ENCODE measurements around the gene MCTP2. TPM values are rescaled to one million over a fixed set of nuclear protein-coding genes. Genes with fewer than 3 reads are reported as not detected.

Gene MCTP2
- total and polyA plus RNA-seq, 2 experiments from 2014 or later = 8.1 to 23.3 TPM

GRCh38 chr15:94432279-94432678 lies 200.9 kb downstream of the MCTP2 start:
- no peak overlapping the region for H3K27ac ChIP-seq
- no peaks in the 10 kb centered on the region for H3K9me3 ChIP-seq (ENCODE audit: low read depth)
- no peak overlapping the region for H3K4me3 ChIP-seq
- no peak overlapping the region for H3K4me2 ChIP-seq
- no peaks in the 10 kb centered on the region for H3K9me2 ChIP-seq (replicated peaks; ENCODE audit: insufficient read depth)
- H3K79me2 ChIP-seq = no peaks in the 10 kb centered on the region
- 78% methylated on average over 1 of the region's 1 CpG for WGBS (ENCODE audit: low lambda C conversion rate, missing lambda C conversion rate)
- no peak for TF ChIP-seq EZH2 (IDR thresholded peaks at IDR 0.05; ENCODE audit: borderline replicate concordance)
- no peak for TF ChIP-seq CTCF (IDR thresholded peaks at IDR 0.05; ENCODE audit: poor library complexity)
- TF ChIP-seq EZH2phosphoT487 (IDR thresholded peaks at IDR 0.05; ENCODE audit: low read depth, severe bottlenecking, unreplicated experiment) = no peak
- no peaks in the 10 kb centered on the region for H3K4me1 ChIP-seq (ENCODE audit: insufficient read depth)
- H3K27me3 ChIP-seq = no peaks in the 10 kb centered on the region
- H3K36me3 ChIP-seq (replicated peaks; ENCODE audit: insufficient read depth, low read depth) = no peaks in the 10 kb centered on the region
- no peak for DNase-seq (ENCODE audit: low spot score)
- H4K20me1 ChIP-seq (ENCODE audit: insufficient read depth, poor library complexity, severe bottlenecking) = no peaks in the 10 kb centered on the region
- no peak overlapping the region for H2AFZ ChIP-seq

- H3K4me2 ChIP-seq = no peak overlapping the region
- no peak for TF ChIP-seq CTCF (IDR thresholded peaks at IDR 0.05; ENCODE audit: poor library complexity)
- TF ChIP-seq EZH2 (IDR thresholded peaks at IDR 0.05; ENCODE audit: borderline replicate concordance) = no peak
- TF ChIP-seq EZH2phosphoT487 (IDR thresholded peaks at IDR 0.05; ENCODE audit: low read depth, severe bottlenecking, unreplicated experiment) = no peak
- no peaks in the 10 kb centered on the region for H3K9me2 ChIP-seq (replicated peaks; ENCODE audit: insufficient read depth)
- H3K4me3 ChIP-seq = no peak overlapping the region
- WGBS (ENCODE audit: low lambda C conversion rate, missing lambda C conversion rate) = 87% methylated on average over 3 of the region's 3 CpGs
- H3K36me3 ChIP-seq (replicated peaks; ENCODE audit: insufficient read depth, low read depth) = no peaks in the 10 kb centered on the region
- no peaks in the 10 kb centered on the region for H3K27me3 ChIP-seq
- no peaks in the 10 kb centered on the region for H3K79me2 ChIP-seq
- no peak overlapping the region for H3K27ac ChIP-seq
- H3K4me1 ChIP-seq (ENCODE audit: insufficient read depth) = no peaks in the 10 kb centered on the region
- no peaks in the 10 kb centered on the region for H3K9me3 ChIP-seq (ENCODE audit: low read depth)
- no peak overlapping the region for H2AFZ ChIP-seq
- no peak for DNase-seq (ENCODE audit: low spot score)
- H4K20me1 ChIP-seq (ENCODE audit: insufficient read depth, poor library complexity, severe bottlenecking) = no peaks in the 10 kb centered on the region
Observed at GRCh38 chr15:94439158-94439557, 207.8 kb downstream of the MCTP2 start.

- H3K9me3 ChIP-seq (ENCODE audit: low read depth) = no peaks in the 10 kb centered on the region
- no peak for DNase-seq (ENCODE audit: low spot score)
- H3K36me3 ChIP-seq (replicated peaks; ENCODE audit: insufficient read depth, low read depth) = no peaks in the 10 kb centered on the region
- 73% methylated on average over 3 of the region's 3 CpGs for WGBS (ENCODE audit: low lambda C conversion rate, missing lambda C conversion rate)
- H3K4me2 ChIP-seq = no peak overlapping the region
- no peaks in the 10 kb centered on the region for H3K79me2 ChIP-seq
- TF ChIP-seq EZH2 (IDR thresholded peaks at IDR 0.05; ENCODE audit: borderline replicate concordance) = no peak
- no peak for TF ChIP-seq EZH2phosphoT487 (IDR thresholded peaks at IDR 0.05; ENCODE audit: low read depth, severe bottlenecking, unreplicated experiment)
- no peak for TF ChIP-seq CTCF (IDR thresholded peaks at IDR 0.05; ENCODE audit: poor library complexity)
- no peaks in the 10 kb centered on the region for H3K27me3 ChIP-seq
- no peak overlapping the region for H2AFZ ChIP-seq
- no peak overlapping the region for H3K27ac ChIP-seq
- H3K4me3 ChIP-seq = no peak overlapping the region
- no peaks in the 10 kb centered on the region for H4K20me1 ChIP-seq (ENCODE audit: insufficient read depth, poor library complexity, severe bottlenecking)
- no peaks in the 10 kb centered on the region for H3K9me2 ChIP-seq (replicated peaks; ENCODE audit: insufficient read depth)
- no peaks in the 10 kb centered on the region for H3K4me1 ChIP-seq (ENCODE audit: insufficient read depth)
Observed at GRCh38 chr15:94441760-94442159, 210.4 kb downstream of the MCTP2 start.

- no peak for DNase-seq (ENCODE audit: low spot score)
- H3K4me1 ChIP-seq (ENCODE audit: insufficient read depth) = no peaks in the 10 kb centered on the region
- no peaks in the 10 kb centered on the region for H3K36me3 ChIP-seq (replicated peaks; ENCODE audit: insufficient read depth, low read depth)
- WGBS (ENCODE audit: low lambda C conversion rate, missing lambda C conversion rate) = 36% methylated on average over 1 of the region's 1 CpG
- no peaks in the 10 kb centered on the region for H3K79me2 ChIP-seq
- no peaks in the 10 kb centered on the region for H3K27me3 ChIP-seq
- TF ChIP-seq CTCF (IDR thresholded peaks at IDR 0.05; ENCODE audit: poor library complexity) = no peak
- no peak for TF ChIP-seq EZH2 (IDR thresholded peaks at IDR 0.05; ENCODE audit: borderline replicate concordance)
- H3K9me2 ChIP-seq (replicated peaks; ENCODE audit: insufficient read depth) = no peaks in the 10 kb centered on the region
- no peaks in the 10 kb centered on the region for H3K9me3 ChIP-seq (ENCODE audit: low read depth)
- no peak overlapping the region for H2AFZ ChIP-seq
- no peak overlapping the region for H3K4me3 ChIP-seq
- H4K20me1 ChIP-seq (ENCODE audit: insufficient read depth, poor library complexity, severe bottlenecking) = no peaks in the 10 kb centered on the region
- no peak overlapping the region for H3K4me2 ChIP-seq
- H3K27ac ChIP-seq = no peak overlapping the region
Observed at GRCh38 chr15:94442480-94442879, 211.1 kb downstream of the MCTP2 start.
